GM12878 (cell line): ENCODE results near the gene PIM2. TPM values are rescaled to one million over a fixed set of nuclear protein-coding genes. Genes with fewer than 3 reads are reported as not detected.

Experiments
- ATAC-seq: fragments of 200-7000 bp; cut with Tn5 transposase; 3 replicates; pipeline ENCODE4 v1.9.1; 2020; ENCODE audit warnings: mild to moderate bottlenecking, moderate library complexity
- BruUV-seq: library from RNA; stranded (reverse); fragments of 400-500 nt; replicated peaks from 2 replicates; lab custom pipeline; 2021; lab: Mats Ljungman, UMichigan
- CTCF ChIA-PET: fragments of 300-600 bp; sonication (Branson Sonifier 250); formaldehyde crosslinking; extraction: SDS; loops from one replicate; lab custom pipeline; 2021; ENCODE audit warnings: inconsistent platforms; lab: Yijun Ruan, JAX
- POLR2A ChIA-PET: fragments of 350-600 bp; formaldehyde crosslinking; extraction: SDS; loops from one replicate; lab custom pipeline; 2021; ENCODE audit warnings: inconsistent platforms; lab: Charles Lee
- RAD21 ChIA-PET: fragments of 300-600 bp; sonication (Branson Sonifier 250); formaldehyde crosslinking; loops from one replicate; lab custom pipeline; 2023; ENCODE audit warnings: antibody characterized with exemption; ENCODE audit not compliant: unreplicated experiment; lab: Charles Lee
- SMC1A ChIA-PET: fragments of 300-600 bp; sonication (Branson Sonifier 250); formaldehyde crosslinking; loops from one replicate; lab custom pipeline; 2023; ENCODE audit not compliant: unreplicated experiment, uncharacterized antibody; lab: Charles Lee
- DNase-seq: peaks from one replicate; pipeline ENCODE4 v3.0.0-alpha.2; 2011; ENCODE audit warnings: low read depth, low spot score
- FAIRE-seq: peaks from 3 replicates; lab custom pipeline; 2011; peaks lifted over from hg19 to GRCh38; lab: Jason Lieb, UNC
- H2AFZ ChIP-seq: 2 replicates; pipeline ENCODE4 v1.6.0; 2011; ENCODE audit warnings: low read depth, low read length, control low read depth; ENCODE audit not compliant: control insufficient read depth
- H3K27ac ChIP-seq: 2 replicates; pipeline ENCODE4 v1.5.1; 2011; ENCODE audit warnings: control low read depth; ENCODE audit not compliant: control insufficient read depth, insufficient read depth
- H3K27me3 ChIP-seq, 2 experiments: replicated peaks in 1 of 2; 2 replicates each; pipeline versions ENCODE4 v1.6.0 to v1.6.1; 2011; ENCODE audit warnings: low read length in 1 of 2; ENCODE audit not compliant: control insufficient read depth in 2 of 2, insufficient read depth in 2 of 2
- H3K36me3 ChIP-seq, 2 experiments: 2 replicates each; pipeline ENCODE4 v1.5.1; 2011; ENCODE audit warnings: low read length in 1 of 2; ENCODE audit not compliant: control insufficient read depth in 2 of 2, insufficient read depth in 2 of 2
- H3K4me1 ChIP-seq: 2 replicates; pipeline ENCODE4 v1.6.1; 2011; ENCODE audit warnings: mild to moderate bottlenecking, low read length, moderate library complexity, mixed read lengths; ENCODE audit not compliant: control insufficient read depth, insufficient read depth
- H3K4me2 ChIP-seq: 2 replicates; pipeline ENCODE4 v1.6.0; 2011; ENCODE audit warnings: control low read depth; ENCODE audit not compliant: control insufficient read depth, insufficient read depth
- H3K4me3 ChIP-seq: fragments of 200-600 bp; sonication (generic); 2 replicates; pipeline ENCODE4 v1.5.1; 2016
- H3K79me2 ChIP-seq: 2 replicates; pipeline ENCODE4 v1.6.0; 2011; ENCODE audit warnings: low read length; ENCODE audit not compliant: control insufficient read depth, insufficient read depth
- H3K9ac ChIP-seq: 2 replicates; pipeline ENCODE4 v1.8.0; 2011; ENCODE audit warnings: low read length, control low read depth, mixed read lengths; ENCODE audit not compliant: control insufficient read depth, insufficient read depth
- H3K9me3 ChIP-seq: replicated peaks from 3 replicates; pipeline ENCODE4 v1.5.1; 2011; ENCODE audit warnings: mild to moderate bottlenecking, low read length; ENCODE audit not compliant: control insufficient read depth, insufficient read depth
- H4K20me1 ChIP-seq: 2 replicates; pipeline ENCODE4 v1.6.0; 2011; ENCODE audit not compliant: control insufficient read depth, insufficient read depth
- BHLHE40 ChIP-seq, 2 experiments: fragments of 450-650 bp in 1 of 2; IDR thresholded peaks; 2 replicates each; pipeline ENCODE4 v1.6.1; 2011 to 2017; ENCODE audit warnings: low read depth in 2 of 2, borderline replicate concordance in 1 of 2, improper control_type of control experiment in 1 of 2, low read length in 1 of 2, mild to moderate bottlenecking in 1 of 2
- BMI1 ChIP-seq: fragments of 450-650 bp; IDR thresholded peaks from 2 replicates; pipeline ENCODE4 v1.6.1; 2016; ENCODE audit warnings: mild to moderate bottlenecking, moderate library complexity, borderline replicate concordance
- MEF2B ChIP-seq: fragments of 450-650 bp; IDR thresholded peaks from 2 replicates; pipeline ENCODE4 v1.6.1; 2018; ENCODE audit warnings: mild to moderate bottlenecking, moderate library complexity; ENCODE audit not compliant: partially characterized antibody, poor library complexity, severe bottlenecking
- MYB ChIP-seq: fragments of 150-350 bp; IDR thresholded peaks from 2 replicates; pipeline ENCODE4 v1.6.1; 2014; ENCODE audit warnings: mild to moderate bottlenecking, low read depth, low read length, borderline replicate concordance
- RAD21 ChIP-seq: IDR thresholded peaks from 2 replicates; pipeline ENCODE4 v1.6.1; 2011; ENCODE audit warnings: mild to moderate bottlenecking, low read depth, low read length, moderate library complexity; ENCODE audit not compliant: insufficient read depth
- RB1 ChIP-seq: fragments of 450-650 bp; formaldehyde crosslinking; IDR thresholded peaks from 2 replicates; pipeline ENCODE4 v1.6.1; 2017; ENCODE audit warnings: mild to moderate bottlenecking, borderline replicate concordance
- SUZ12 ChIP-seq: fragments of 200-600 bp; sonication (generic); IDR thresholded peaks from one replicate; pipeline ENCODE4 v1.6.1; 2018; ENCODE audit warnings: antibody characterized with exemption, mild to moderate bottlenecking; ENCODE audit not compliant: unreplicated experiment
- WGBS: methylation state at CpG from one replicate; pipeline ENCODE4 v1.1.6; 2016; ENCODE audit warnings: low lambda C conversion rate; ENCODE audit not compliant: insufficient replicate concordance, insufficient coverage; ENCODE audit errors: missing lambda C conversion rate; 5-methylcytosine and 5-hydroxymethylcytosine counted together
- in situ Hi-C: fragments of 300-500 bp; cut with MboI; formaldehyde crosslinking; loops from 9 replicates; pipeline ENCODE4 v1.14.3; 2018; ENCODE audit warnings: mixed read lengths
- intact Hi-C: fragments of 100-400 bp; cut with micrococcal nuclease; formaldehyde crosslinking; loops from one replicate; pipeline ENCODE4 v1.14.2; 2022; ENCODE audit not compliant: unreplicated experiment
- polyA plus RNA-seq, 11 experiments: library from polyadenylated mRNA; depleted of rRNA in 4 of 11; unstranded in 6 of 11; stranded (reverse) in 5 of 11; fragments of >200 nt; fragmentation: Nextera tagmentation in 4 of 11; fragmentation: Illumina TruSeq in 1 of 11; extraction: Ambion mirVana in 4 of 11; extraction: Trizol in 1 of 11; gene quantifications; 1 replicate in 1 of 11; 2 replicates in 10 of 11; pipeline versions ENCODE4 v1.2.1 to v1.2.3, GENCODE V29; 2011 to 2016; ENCODE audit warnings: inconsistent platforms in 2 of 11, missing spikeins in 2 of 11, low read depth in 1 of 11
- total RNA-seq, 4 experiments: library from RNA; depleted of rRNA in 3 of 4; stranded (reverse); fragments of >200 nt in 3 of 4; fragmentation: Illumina TruSeq in 1 of 4; extraction: Trizol in 1 of 4; gene quantifications; 2 replicates each; pipeline versions ENCODE4 v1.2.1 to v1.2.3, GENCODE V29; 2013 to 2021
- TF ChIP-seq, protein P1 (sequence below): IDR thresholded peaks from 2 replicates; pipeline ENCODE4 v1.6.1; 2012; ENCODE audit warnings: low read depth, low read length, improper control_type of control experiment

PIM2 gene
- total and polyA plus RNA-seq, 10 of the 15 experiments (the other 5 are each of a cell fraction or from before 2014, with no cell fraction given), result 19.2 to 96.8 (median 32.3) TPM

DNA sequence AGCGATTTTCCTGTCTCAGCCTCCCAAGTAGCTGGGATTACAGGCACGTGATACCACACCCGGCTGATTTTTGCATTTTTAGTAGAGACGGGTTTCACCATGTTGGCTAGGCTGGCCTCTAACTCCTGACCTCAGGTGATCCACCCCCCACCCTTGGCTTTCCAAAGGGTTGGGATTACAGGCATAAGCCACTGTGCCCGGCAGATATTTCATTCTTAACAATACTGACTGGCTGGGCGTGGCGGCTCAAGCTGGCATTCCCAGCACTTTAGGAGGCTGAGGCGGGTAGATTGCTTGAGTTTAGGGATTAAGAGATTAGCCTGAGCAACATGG, 19.8 kb downstream of the PIM2 start:
- RAD21 ChIA-PET, result interaction anchor here (1.5 to 2.9 kb wide), 3 partner anchors 13 to 145 kb away, joined by 5 to 12 read pairs (median 7); partner anchors contain the start of genes HDAC6 and SLC35A2
- no peak for TF ChIP-seq SUZ12
- peak in 1 of 2 experiments; percentile 17; a peak in 1 of 4 replicates for TF ChIP-seq BHLHE40 (IDR thresholded peaks at IDR 0.05; ENCODE audit: borderline replicate concordance in 1 of 2, low read depth in 2 of 2, low read length in 1 of 2)
- Histone ChIP-seq H3K79me2 (peaks cover 22% of the 10 kb centered on the region), H3K36me3 (peaks cover 0 to 5% of the 10 kb centered on the region in 2 experiments; a peak in 2 of 4 replicates), H3K4me2 (peak overlapping the region; percentile 54; the same call in 1 of the 2 replicates), H3K9me3 (no peaks in the 10 kb centered on the region; the same call in 2 of the 3 replicates), H3K4me3 (peak overlapping the region; percentile 61; the same call in 1 of the 2 replicates), H4K20me1 (no peaks in the 10 kb centered on the region), H3K27me3 (no peaks in the 10 kb centered on the region), H3K4me1 (no peaks in the 10 kb centered on the region), H2AFZ (no peak overlapping the region), H3K9ac (no peak overlapping the region; the same call in 1 of the 2 replicates), H3K27ac (no peak overlapping the region)
- no TSS peak for BruUV-seq
- FAIRE-seq (no peak), ATAC-seq (no peak), DNase-seq (no peak)
- WGBS, result 65% methylated on average over 8 of the region's 8 CpGs
- intact Hi-C loops (loop anchor here (5.0 to 10.0 kb wide), 2 partner anchors 143 to 424 kb away; partner anchors contain the start of genes FTSJ1, SLC38A5 and TFE3), in situ Hi-C loops (no loop called here)
- SMC1A ChIA-PET, result no interaction called here
- POLR2A ChIA-PET, result interaction anchor here (0.7 kb wide), 2 partner anchors 41 to 431 kb away, joined by 3 to 5 read pairs; no protein-coding TSS in a partner anchor
- CTCF ChIA-PET, result interaction anchor here (0.7 kb wide), 1 partner anchor 8 kb away, joined by 3 read pairs; no protein-coding TSS in a partner anchor

DNA sequence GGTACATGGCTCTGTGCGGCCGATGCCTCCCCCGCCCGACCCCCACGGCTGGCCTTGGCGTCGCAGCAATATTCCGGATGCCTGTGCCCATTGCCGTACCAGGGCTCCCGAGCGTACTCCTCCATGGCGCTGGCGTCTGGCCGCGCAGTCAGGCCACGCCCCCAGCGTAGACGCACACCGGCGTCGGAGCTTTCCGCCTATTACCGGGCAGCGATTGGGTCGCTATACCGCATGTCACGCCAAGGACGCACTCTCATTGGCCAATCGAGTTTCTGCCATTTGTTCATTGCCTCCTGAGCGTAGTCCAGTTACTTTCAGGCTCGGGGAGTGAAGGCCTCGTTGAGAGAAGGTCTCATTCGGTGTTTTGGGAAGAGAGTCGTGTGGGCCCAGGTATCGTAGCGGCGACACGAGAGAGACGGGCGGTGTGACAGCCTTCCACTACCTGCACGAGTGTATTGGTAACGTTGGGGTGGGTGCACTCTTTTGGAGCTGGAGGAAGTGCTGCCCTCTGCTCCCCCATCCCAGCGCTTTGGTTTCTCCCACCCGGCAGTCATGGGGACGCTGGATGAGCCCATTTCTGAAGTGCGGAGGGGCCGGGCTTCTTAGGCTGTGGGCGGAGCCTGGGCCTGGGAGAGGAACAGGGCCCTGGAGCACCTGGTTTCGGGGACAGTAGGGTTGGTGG, 21.1 kb downstream of the PIM2 start, which contains the start of the genes PQBP1 and TIMM17B:
TSS of gene PQBP1 (plus strand) at position 306 of the 682 bp plus-strand sequence. CDS start 580 bp downstream, outside the sequence.
TSS of gene TIMM17B (minus strand) at position 144 of the 682 bp plus-strand sequence. CDS start at position 125, 19 bp downstream.
- Histone ChIP-seq H3K36me3 (peaks cover 0 to 3% of the 10 kb centered on the region in 2 experiments; a peak in 2 of 4 replicates), H4K20me1 (no peaks in the 10 kb centered on the region), H3K27me3 (no peaks in the 10 kb centered on the region), H2AFZ (peak within 1 kb of the TSS; percentile 84), H3K4me3 (peak within 1 kb of the TSS; percentile 77), H3K9ac (peak within 1 kb of the TSS; percentile 93), H3K4me1 (no peaks in the 10 kb centered on the region), H3K27ac (peak within 1 kb of the TSS; percentile 93), H3K4me2 (peak within 1 kb of the TSS; percentile 71), H3K9me3 (no peaks in the 10 kb centered on the region; the same call in 2 of the 3 replicates), H3K79me2 (peaks cover 22% of the 10 kb centered on the region)
- ChIA-PET RAD21 (interaction anchor here (0.8 to 3.5 kb wide), 9 partner anchors 14 to 249 kb away, joined by 3 to 15 read pairs (median 5); partner anchors contain the start of genes HDAC6, KCND1 and SLC35A2), POLR2A (interaction anchor here (0.5 to 2.1 kb wide), 12 partner anchors 14 to 329 kb away, joined by 3 to 15 read pairs (median 4); partner anchors contain the start of genes GRIPAP1, HDAC6, SLC35A2 and TFE3), CTCF (interaction anchor here (0.6 to 1.2 kb wide), 5 partner anchors 12 to 48 kb away, joined by 3 to 7 read pairs (median 3); no protein-coding TSS in a partner anchor), SMC1A (interaction anchor here (1.0 to 2.7 kb wide), 5 partner anchors 18 to 249 kb away, joined by 3 to 8 read pairs (median 5); no protein-coding TSS in a partner anchor)
- in situ Hi-C loops, result no loop called here
- intact Hi-C loops, result loop anchor here (5.0 to 10.0 kb wide), 2 partner anchors 145 to 423 kb away; partner anchors contain the start of genes FTSJ1, SLC38A5 and TFE3
- BruUV-seq, result no TSS peak
- DNase-seq (peak; percentile 92), FAIRE-seq (peak; percentile 90), ATAC-seq (peak; percentile 94)
- WGBS, result 35% methylated on average over 47 of the region's 49 CpGs
- no peak for TF ChIP-seq RB1
- no peak for TF ChIP-seq MEF2B
- no peak for TF ChIP-seq BMI1
- no peak for TF ChIP-seq MYB
- no peak for TF ChIP-seq RAD21
- TF ChIP-seq, protein P1, sequence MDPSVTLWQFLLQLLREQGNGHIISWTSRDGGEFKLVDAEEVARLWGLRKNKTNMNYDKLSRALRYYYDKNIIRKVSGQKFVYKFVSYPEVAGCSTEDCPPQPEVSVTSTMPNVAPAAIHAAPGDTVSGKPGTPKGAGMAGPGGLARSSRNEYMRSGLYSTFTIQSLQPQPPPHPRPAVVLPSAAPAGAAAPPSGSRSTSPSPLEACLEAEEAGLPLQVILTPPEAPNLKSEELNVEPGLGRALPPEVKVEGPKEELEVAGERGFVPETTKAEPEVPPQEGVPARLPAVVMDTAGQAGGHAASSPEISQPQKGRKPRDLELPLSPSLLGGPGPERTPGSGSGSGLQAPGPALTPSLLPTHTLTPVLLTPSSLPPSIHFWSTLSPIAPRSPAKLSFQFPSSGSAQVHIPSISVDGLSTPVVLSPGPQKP, result no peak
